HG02588 (cell line): Measurements from ENCODE around the gene SNX33.

ENCODE experiments used
- ATAC-seq: cut with Tn5 transposase; IDR thresholded peaks from one replicate; pipeline ENCODE4 v1.9.1; 2021; ENCODE audit warnings: mild to moderate bottlenecking, moderate library complexity; ENCODE audit not compliant: unreplicated experiment

Gene SNX33

DNA sequence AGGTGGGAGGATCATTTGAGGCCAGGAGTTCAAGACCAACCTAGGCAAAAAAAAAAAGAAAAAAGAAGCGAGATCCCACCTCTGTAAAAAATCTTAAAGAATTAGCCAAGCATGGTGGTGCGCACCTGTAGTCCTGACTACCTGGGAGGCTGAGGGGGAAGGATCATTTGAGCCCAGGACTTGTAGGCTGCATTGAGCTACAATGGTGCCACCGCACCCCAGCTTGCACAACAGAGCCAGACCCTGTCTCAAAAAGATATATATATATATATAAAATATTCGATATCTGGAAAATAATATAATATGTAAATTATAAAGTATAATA, 6.6 kb upstream of the SNX33 start:
- ATAC-seq = no peak

DNA sequence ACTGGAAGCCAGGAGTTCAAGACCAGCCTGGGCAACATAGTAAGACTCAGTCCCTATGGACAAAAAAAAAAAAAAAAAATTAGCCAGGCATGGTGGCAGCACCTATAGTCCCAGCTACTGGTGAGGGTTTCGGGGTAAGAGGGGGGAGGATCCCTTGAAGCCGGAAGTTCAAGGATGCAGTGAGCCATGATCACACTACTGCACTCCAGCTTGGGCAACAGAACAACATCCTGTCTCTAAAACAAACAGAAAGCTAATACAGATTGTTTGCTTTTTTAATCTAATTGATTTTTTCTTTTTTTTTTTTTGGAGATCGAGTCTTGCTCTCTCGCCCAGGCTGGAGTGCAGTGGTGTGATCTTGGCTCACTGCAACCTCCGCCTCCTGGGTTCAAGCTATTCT, 6.1 kb upstream of the SNX33 start:
- ATAC-seq = no peak

DNA sequence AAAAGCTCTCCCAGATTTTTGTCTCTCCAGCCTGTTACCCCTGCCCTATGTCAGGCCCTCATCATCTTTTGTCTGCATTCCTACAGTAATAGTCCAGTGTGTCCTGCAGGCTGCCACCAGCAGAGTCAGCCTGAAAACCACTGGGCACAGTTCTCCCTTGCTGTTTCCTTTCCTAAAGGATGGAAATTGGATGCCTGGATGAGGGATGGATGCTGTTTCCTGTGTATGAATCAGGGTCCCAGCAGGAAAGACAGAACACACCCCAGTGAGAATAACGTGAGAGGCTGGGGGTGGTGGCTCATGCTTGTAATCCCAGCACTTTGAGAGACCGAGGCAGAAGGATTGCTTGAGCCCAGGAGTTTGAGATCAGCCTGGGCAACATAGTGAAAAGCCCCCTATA, 3.3 kb upstream of the SNX33 start:
- no peak for ATAC-seq

DNA sequence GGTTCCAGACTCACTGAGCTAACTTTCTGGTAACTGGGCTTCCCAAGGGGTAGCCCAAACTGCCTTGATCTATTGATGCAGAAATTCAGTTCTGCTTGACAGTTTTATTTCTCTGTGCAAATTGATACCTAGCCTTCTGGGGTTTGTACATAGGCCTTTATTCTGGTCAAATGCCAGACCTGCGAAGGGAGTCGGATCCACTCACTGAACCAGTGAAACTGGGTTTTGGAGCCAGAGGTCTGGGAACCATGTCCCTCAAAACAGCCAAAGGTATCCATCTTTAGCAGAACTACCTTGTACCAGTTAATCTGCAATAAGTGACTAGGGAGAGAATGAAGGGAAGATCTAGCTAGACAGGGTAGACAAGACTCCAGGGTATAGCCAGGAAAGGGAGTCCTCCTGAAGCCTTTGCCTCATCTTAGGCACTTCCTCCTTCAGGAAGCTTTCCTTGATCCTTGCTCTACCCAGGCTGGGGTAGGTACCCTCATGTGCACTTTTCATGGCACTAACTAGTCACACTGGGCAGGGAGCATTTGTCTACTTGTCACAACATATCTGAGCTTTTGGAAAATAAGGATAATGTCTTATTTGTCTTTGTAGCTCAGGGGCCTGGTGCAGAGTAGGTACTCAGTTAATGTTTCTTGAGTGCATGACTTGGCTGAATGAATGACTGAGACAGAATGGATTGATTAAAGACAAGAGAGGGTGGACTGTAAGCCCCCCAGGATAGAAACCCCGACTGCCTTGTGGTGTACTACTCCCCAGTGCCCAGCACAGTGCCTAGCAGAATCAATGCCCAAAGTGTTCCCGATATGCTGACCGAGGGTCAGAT, 1.4 kb upstream of the SNX33 start:
- no peak for ATAC-seq

DNA sequence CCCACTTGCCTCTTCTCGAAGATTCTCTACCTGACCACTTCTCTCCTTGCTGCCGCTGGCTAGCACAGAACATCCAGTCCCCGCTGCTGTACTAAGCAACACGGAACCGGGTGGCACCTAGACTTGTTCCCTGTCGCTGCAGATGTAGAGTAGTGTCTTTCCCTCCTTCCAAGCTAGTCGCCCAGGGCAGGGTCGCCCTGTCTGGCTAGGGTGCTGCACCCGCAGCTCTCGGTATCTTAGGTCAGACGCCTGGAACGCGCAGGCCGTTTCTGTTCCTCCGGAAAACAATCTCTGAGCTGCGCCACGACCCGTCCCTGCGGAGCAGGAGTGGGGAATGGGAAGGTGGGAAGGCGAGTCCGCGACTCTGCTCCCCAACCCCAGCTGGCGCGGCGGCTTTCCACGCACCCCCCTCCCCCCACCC, 758 bp upstream of the SNX33 start:
- ATAC-seq = no peak

DNA sequence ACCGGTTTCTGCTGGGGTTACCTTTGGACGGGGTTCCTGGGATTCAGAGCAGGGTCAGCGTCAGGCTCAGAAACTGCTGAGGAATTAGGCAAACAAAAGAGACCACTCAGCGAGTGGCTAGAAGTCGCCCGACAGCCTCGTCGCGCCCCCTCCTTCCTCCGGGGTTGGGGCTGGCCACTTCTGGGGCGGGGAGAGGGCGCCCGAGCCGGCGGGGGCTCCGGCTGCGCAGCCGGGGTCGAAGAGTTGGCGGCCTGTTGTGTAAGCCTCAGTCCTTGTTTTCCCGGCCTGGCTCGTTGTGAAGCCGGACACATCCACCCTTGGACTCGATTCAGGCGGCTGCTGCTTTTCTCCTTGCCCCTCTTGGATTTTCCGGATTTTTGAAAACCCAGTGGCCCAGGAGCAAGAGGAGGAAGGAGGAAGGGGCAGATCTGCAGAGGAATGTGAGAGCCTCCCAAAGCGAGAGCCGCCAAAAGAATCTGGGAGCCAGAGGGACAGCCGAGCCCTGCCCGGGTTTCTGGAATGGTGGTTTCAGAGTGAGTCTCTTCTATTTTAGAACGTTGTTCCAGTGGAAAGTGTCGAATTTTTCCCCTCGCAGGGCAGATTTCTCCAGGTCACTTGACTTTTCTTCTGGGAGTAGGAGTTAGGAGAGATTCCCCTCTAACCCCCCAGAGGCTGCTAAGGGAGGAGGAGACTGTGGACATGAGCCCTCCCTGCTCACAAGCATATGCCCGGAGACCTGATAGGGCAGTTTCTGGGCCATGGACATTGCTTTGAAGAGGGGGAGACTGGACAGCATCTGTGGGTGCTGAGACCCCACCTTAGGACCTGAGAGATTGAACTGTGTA, 666 bp downstream of the SNX33 start:
- ATAC-seq = no peak

DNA sequence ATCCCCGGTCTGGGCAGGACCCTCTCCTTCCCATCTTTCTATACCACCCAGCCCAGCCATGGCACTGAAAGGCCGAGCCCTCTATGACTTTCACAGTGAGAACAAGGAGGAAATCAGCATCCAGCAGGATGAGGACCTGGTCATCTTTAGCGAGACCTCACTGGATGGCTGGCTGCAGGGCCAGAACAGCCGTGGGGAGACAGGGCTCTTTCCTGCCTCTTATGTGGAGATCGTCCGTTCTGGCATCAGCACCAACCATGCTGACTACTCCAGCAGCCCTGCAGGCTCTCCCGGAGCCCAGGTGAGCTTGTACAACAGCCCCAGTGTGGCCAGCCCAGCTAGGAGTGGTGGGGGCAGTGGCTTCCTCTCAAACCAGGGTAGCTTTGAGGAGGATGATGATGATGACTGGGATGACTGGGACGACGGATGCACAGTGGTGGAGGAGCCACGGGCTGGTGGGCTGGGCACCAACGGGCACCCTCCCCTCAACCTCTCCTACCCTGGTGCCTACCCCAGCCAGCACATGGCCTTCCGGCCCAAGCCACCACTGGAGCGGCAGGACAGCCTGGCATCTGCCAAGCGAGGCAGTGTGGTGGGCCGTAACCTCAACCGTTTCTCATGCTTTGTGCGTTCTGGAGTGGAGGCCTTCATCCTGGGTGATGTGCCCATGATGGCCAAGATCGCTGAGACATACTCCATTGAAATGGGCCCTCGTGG, 1.5 kb downstream of the SNX33 start:
- no peak for ATAC-seq

DNA sequence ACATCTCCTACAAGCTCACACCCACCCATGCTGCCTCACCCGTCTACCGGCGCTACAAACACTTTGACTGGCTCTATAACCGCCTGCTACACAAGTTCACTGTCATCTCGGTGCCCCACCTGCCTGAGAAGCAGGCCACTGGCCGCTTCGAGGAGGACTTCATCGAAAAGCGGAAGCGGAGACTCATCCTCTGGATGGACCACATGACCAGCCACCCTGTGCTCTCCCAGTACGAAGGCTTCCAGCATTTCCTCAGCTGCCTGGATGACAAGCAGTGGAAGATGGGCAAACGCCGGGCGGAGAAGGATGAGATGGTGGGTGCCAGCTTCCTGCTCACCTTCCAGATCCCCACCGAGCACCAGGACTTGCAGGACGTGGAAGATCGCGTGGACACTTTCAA, 2.1 kb downstream of the SNX33 start:
- ATAC-seq = no peak

DNA sequence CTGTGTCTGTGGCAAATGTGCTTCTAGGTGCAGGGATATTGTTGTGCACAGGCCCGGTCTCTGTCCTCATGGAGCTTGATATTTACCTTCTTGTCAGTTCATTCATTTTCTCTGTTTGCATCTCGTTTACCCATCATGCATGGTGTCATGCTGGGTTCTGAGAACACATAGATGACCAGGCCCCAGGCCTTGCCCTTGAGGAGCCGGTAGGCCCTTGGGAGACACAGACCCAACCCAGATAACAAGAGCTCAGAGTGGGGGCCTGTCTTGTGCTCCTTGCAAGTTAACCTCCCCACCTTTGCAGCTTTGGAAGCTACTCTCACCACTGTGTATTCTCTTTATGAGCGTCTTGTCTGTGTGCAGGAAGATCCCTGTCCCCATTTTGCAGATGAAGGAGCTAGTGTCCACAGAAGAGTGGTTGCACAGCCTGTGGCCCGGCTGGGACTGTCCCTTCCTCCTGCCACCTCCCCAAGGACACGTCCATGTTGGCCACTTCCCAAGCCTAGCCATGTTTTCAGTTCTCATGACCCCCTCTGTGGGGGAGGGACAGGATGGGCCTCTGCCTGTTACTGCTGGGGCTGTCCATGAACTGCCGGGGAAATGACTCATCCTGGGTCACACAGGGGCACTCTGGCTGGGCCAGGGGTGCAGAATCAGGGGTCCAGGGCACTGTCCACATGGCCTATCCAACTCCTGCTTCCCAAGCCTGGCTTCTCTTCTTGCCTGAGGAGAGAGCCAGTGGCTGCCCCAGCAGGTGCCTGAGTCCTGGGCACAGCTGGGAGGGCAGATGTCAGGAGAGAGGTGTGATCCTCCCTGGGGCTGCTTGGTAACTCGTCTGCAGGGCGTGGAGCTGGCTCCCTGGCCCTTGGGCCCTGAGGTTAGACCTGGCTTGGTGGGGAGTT, 3.4 kb downstream of the SNX33 start:
- ATAC-seq = no peak

DNA sequence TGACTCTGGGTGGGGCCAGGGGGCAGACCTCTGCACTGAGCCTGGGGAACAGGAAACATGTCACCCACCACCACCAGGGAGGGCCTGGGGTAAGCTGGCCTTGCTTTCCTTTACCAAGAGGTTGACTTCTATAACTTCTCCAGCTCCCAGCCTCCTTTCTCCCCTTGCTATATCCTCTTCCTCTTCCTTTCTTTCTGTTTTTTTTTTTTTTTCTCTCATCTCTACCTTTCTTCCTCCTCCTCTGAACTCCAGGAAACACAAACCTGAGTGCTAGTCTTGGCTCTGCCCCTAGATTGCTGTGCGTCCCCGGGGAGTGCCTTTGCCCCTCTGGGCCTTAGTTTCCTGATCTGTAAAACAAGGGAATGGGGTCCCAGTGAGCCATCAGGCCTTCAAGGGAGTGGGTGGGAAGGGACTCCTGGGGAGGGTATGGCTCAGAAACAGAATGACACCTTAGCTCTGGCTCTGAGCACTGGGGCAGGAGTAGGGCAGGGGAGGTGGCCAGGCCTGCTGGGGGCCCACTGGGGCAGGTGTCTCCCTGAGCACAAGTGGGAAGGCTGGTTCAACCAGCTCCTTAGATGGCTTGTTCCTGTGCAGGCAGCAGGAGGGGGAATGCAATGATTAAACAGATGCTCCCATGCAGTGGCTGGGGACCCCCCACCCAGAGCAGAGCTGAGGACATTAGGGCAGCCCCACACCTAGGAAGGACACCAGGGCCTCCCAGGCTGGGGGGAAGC, 4.3 kb downstream of the SNX33 start:
- ATAC-seq = no peak

DNA sequence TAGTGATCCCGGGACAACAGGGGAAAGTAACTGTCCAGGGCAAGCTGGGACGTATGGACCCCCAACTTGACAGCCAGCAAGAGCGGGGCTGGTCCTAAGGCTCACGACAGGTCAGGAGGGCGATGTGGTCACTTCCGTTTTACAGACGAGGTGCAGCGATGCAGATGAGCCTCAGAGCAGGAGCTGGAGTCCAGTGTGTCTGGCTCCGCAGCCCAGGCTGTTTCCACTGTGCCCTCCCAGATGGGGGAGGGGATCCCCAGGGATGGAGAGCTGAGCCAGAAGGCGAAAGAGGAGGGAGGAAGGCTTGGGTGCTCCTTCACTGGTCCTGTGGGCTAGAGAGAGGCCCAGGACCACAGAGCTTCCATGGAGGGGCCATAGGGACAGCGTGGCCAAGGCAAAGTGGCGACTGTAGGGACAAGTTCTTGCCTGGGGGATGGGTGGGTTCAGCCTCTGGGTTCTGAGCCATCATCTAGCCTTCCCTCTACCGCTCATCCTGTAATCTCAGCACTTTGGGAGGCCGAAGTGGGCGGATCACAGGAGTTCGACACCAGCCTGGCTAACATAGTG, 5.7 kb downstream of the SNX33 start:
- ATAC-seq = no peak

DNA sequence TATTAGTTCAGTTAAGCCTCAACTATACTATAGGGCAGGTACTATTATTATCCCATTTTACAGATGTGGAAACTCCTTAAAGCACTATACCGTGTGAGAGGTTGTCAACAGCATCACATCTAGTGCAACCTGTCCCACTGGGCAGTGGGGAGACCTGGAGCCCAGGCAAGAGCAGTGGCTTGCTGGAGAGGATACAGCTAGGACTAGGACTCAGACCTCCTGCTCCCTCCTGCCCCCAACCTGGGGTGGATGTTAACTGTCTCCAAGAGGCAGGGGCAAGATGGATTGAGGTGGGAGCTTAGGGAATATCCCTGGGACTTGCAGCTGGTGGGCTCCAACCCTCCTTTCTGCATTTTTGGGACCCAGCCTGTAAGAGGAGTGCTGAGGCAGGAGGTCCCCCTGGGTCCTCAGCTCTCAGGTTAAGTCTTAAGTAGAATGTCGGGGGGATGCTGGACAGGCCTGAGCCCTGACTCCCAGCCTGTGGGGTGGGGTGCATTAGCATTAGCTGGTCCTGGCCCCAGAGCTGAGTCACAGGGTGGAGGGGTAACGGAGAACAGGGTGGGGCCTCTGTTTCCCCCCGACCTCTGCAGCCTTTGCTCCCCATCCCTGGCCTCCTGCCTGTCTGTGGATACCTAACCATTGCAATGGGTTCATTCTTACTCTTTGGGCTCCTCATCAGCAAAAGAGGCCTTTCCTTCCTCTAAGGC, 6.6 kb downstream of the SNX33 start:
- ATAC-seq = no peak

DNA sequence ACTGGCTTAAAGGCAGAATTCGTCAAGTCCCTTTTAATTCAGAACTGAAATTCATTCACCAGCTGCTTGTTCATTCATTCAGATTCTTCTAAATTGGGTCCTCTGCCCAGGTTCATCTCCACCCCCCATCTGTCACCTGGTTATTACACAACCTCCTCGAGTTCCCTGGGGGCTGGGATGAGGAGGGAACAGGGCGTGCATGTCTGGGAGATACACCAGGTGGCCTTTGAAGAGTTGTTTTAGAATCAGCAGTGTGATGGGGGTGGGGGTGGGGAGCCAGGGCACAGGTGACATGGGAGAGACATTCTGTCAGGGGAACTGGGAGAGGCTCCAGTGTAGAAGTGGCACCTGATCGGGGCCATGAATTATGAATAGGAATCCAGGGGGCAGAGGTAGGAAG, 8.2 kb downstream of the SNX33 start:
- no peak for ATAC-seq

DNA sequence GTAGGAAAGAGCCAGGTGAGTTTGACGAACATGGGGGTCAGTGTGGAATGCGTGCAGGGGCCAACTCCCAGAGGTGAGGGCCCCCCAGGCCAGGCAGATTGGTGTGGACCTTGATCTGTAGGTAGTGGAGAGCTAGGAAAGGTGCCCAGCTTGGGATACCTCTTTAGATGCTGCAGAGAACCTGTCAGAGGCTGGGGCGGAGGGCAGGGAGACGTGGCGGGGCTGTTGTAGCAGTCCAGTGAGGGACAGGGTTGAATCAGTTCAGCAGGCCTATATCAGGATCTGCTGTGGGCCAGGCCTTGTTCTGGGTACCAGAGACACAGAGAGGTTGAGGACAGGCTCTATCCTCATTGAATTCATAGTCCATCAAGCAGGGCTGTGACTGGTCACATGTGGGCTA, 8.6 kb downstream of the SNX33 start:
- no peak for ATAC-seq

DNA sequence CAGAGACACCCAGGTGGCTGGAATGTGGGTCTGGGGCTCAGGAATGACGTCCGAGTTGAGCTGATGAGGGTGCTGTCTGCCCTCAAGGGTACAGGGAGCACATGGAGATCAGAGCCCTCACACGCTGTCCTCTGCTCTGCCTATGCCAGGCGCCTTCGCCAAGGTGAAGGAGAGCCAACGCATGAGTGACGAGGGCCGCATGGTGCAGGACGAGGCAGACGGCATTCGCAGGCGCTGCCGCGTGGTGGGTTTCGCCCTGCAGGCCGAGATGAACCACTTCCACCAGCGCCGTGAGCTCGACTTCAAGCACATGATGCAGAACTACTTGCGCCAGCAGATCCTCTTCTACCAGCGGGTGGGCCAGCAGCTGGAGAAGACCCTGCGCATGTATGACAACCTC, 9.1 kb downstream of the SNX33 start:
- no peak for ATAC-seq

DNA sequence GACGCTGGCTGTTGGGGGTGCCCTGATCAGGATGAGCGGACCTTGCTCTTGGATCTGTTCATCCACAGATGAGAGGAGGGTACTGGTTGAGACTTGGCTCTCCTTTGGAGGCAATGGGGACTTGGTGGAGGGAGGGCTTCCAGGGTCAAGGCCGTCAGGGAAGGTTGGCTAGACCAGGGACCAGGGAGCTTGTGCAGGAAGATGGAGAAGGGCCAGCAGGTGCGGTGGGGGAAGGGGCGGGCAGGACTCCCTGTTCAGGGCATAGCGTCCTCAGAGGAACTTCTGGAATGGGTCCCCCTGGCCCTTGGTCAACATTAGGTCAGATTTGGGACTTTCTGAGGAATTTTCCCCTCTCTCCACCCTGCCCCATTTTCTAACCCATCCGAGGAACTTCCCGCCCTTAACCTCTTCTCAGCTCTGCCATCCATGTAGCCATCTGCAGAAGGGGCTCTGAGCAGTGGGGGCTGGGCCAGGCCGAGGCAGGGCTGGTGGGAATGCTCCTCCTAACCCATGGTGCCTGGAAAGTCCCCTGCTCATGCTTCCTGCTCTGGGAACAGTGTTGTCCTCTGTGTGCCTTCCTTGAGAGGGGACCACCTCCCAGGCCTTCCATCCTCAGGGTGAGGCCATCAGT, 11.5 kb downstream of the SNX33 start:
- no peak for ATAC-seq

DNA sequence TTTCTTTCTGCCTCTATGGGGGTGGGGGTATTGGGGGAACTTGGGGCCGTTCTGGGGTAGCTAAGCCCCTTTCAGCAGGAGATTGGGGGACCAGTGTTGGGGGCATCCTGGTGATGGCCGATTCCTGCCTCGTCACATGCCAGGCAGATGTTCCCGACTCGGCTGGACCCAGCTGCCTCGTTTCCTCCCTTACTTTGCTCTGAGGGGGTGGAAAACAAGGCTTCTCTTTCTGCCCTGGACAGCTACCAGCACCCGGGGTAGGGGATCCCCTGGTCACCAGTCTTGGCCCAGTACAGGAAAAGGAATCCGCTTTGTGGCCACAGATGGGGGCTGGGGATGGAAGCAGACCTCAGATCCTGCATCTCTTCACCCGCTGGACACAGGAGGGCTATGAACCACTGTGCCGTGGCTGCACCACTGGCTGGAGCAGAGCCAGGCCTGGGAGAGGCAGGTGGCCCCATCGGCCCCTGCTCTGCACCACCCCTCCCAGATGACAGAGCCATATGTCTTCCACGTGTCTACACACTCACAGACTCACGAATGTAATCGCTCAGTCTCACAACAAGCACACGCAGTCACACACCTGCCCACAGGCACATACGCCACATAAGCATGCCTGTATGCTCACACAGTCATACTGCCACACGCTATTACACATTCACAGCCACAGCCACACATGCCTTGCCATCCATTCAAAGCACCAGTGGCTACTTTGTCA, 12.4 kb downstream of the SNX33 start:
- ATAC-seq = no peak
